ENCODE results near the gene FTCD. TPM values are rescaled to one million over a fixed set of nuclear protein-coding genes. Genes with fewer than 3 reads are reported as not detected.
"Not testable (repeated sequence)": the region's sequence is repeated elsewhere in the genome, so short reads cannot be mapped to it uniquely, and the experiment has no call there.

Gene FTCD
- total RNA-seq, 2 donors from 2014 or later, result 0.24 TPM; not detected in 1

DNA sequence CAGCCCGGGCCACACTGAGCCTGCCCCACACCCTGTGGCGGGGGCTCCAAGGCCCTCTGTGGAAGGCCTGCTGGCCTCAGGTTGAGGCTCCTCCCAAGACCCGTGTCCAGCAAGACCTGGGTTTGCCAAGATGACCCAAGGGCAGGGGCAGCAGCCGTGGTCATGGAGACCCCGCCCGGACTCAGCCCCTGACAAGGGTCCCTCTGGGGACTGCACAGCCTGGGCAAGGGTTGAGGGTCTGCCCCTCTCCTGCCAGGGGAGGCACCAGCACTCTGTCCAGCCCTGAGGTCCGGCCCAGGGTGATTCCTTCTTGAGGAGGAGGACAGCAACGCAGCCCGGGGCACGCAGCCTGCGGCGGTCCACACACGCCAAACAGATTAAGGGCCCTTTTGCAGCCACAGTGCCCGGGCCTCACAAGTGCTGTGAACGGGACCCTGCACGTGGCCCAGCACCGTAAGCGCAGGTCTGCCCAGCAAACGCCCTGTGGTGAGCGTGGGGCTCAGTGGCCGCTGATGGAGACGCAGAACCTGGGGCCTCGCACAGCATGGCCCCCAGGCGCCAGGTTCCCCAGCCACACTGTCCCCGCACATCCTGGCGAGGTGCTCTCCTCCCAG is 25.5 kb upstream of the FTCD start:
- no peaks in the 10 kb centered on the region for H3K36me3 ChIP-seq
- no peaks in the 10 kb centered on the region for H3K27me3 ChIP-seq
- H3K27ac ChIP-seq, result no peak overlapping the region
- no peak overlapping the region for H3K4me3 ChIP-seq
- H3K9me3 ChIP-seq, result no peaks in the 10 kb centered on the region
- peak; percentile 53 for DNase-seq (ENCODE audit: low spot score)
- TF ChIP-seq, protein P1, sequence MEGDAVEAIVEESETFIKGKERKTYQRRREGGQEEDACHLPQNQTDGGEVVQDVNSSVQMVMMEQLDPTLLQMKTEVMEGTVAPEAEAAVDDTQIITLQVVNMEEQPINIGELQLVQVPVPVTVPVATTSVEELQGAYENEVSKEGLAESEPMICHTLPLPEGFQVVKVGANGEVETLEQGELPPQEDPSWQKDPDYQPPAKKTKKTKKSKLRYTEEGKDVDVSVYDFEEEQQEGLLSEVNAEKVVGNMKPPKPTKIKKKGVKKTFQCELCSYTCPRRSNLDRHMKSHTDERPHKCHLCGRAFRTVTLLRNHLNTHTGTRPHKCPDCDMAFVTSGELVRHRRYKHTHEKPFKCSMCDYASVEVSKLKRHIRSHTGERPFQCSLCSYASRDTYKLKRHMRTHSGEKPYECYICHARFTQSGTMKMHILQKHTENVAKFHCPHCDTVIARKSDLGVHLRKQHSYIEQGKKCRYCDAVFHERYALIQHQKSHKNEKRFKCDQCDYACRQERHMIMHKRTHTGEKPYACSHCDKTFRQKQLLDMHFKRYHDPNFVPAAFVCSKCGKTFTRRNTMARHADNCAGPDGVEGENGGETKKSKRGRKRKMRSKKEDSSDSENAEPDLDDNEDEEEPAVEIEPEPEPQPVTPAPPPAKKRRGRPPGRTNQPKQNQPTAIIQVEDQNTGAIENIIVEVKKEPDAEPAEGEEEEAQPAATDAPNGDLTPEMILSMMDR (IDR thresholded peaks at IDR 0.05), result no peak
- peaks cover 0 to 13% of the 10 kb centered on the region in 2 donors for H3K4me1 ChIP-seq

DNA sequence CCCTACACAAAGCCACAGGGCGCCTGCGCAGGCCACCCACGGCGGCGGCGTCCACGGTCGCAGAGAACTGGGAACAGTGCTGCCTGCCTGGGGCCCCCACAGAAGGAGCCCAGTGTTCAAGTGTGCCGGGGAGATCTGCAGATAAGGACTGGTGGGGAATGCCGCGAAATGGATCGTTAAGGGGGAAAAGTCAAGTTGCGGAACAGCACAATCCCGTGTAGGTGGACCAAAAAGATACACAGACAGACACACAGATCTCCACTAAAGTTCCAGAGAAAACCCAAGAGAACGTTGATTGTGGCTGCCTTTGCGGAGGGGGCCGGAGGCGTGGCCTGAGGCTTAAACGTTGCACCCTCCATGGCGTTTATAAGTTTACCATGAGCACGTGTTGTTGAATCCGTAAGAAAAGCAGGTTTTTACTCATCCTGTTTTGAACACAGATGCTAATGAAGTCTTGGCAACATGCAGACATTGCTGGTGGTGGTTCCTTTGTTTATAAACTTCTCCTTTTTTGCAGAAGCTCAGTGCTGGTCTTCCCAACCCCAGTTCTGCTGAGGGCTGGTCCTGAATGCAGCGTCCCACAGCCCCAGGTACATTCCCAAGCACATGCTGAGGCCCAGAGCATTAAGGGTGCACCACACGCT is 24.8 kb upstream of the FTCD start:
- DNase-seq (ENCODE audit: low spot score), result peak; percentile 16
- Histone ChIP-seq H3K27ac (no peak overlapping the region), H3K36me3 (no peaks in the 10 kb centered on the region), H3K27me3 (no peaks in the 10 kb centered on the region), H3K4me3 (no peak overlapping the region), H3K9me3 (no peaks in the 10 kb centered on the region), H3K4me1 (peaks cover 0 to 6% of the 10 kb centered on the region in 2 donors)
- TF ChIP-seq, protein P1 (IDR thresholded peaks at IDR 0.05), result no peak

DNA sequence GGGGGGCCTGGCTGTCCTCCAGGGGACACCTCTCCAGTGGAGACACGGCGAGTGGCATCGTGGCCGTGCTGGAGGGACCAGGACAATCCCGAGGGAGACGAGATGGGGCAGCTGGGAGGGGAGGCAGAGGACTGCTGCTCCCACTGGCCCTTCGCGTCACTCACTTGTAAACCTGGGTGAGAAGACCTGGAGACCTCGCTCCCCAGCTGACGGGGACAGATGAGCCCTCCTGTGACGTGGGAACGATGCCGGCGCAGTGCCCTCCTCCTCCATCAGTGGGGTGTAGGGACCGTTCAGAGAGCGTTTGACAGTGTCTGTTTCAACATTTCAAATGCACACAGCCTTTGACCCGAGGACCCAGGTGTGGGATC is 24.3 kb upstream of the FTCD start:
- peak; percentile 46 for DNase-seq (ENCODE audit: low spot score)
- Histone ChIP-seq H3K36me3 (no peaks in the 10 kb centered on the region), H3K4me3 (no peak overlapping the region), H3K9me3 (no peaks in the 10 kb centered on the region), H3K27ac (no peak overlapping the region), H3K27me3 (no peaks in the 10 kb centered on the region), H3K4me1 (peaks cover 0 to 4% of the 10 kb centered on the region in 2 donors)
- TF ChIP-seq, protein P1 (IDR thresholded peaks at IDR 0.05), result no peak

DNA sequence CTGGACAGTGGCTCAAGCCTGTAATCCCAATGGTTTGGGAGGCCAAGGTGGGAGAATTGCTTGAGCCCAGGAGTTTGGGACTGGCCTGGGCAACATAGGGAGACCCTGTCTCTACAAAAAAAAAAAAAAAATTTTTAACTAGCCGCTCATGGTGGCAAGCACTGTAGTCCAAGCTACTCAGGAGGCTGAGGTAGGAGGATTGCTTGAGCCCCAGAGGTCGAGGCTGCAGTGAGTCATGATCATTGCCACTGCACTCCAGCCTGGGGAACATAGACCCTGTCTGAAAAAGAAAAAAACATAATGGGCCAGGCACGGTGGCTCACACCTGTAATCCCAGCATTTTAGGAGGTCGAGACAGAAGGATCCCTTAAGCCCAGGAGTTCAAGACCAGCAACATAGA is 23.6 kb upstream of the FTCD start:
- no peaks in the 10 kb centered on the region for H3K27me3 ChIP-seq
- no peaks in the 10 kb centered on the region for H3K9me3 ChIP-seq
- peak; percentile 11 for DNase-seq (ENCODE audit: low spot score)
- no peaks in the 10 kb centered on the region for H3K36me3 ChIP-seq
- H3K4me3 ChIP-seq, result no peak overlapping the region
- peaks cover 0 to 3% of the 10 kb centered on the region in 2 donors for H3K4me1 ChIP-seq
- no peak overlapping the region for H3K27ac ChIP-seq
- TF ChIP-seq, protein P1 (IDR thresholded peaks at IDR 0.05), result no peak

DNA sequence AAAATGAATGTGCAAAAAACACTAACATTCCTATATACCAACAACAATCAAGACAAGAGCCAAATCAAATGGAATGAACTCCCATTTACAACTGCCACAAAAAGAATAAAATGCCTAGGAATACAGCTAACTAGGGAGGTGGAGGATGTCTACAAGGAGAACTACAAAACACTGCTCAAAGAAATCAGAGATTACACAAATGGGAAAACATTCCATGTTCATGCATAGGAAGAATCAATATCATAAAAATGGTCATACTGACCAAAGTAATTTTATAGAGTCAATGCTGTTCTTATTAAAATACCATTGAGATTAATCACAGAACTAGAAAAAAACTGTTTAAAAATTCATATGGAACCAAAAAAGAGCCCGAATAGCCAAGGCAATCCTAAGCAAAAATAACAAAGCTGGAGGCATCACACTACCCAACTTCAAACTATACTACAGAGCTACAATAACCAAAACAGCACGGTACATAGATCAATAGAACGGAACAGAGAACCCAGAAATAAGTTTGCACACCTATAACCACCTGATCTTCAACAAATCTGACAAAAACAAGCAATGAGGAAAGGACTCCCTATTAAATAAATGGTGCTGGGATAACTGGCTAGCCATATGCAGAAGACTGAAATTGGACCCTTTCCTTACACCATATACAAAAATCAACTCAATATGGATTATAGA is 21.2 kb upstream of the FTCD start:
- not testable (repeated sequence) for DNase-seq (ENCODE audit: low spot score); H3K36me3 ChIP-seq

DNA sequence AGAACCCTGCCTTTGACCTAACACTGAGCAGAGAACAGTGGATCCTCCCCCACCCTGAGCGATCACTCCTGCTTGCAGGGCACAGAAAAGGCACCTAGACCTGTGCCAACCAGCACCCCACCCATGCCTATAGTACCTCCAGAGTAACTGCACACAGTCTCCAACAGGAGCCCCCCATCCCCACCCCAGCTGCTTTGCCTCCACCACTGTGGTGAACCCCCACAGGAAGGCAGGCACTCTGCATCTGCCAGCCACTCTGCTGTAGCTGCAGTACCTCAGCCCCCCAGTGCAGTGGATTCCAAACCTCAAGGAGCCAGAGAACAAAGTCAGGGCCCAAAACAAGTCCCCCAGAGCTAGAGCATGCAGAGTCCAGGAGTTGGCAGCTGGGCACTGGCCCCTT is 18.2 kb upstream of the FTCD start:
- Histone ChIP-seq H3K4me1 (no peaks in the 10 kb centered on the region), H3K36me3 (no peaks in the 10 kb centered on the region), H3K27me3 (no peaks in the 10 kb centered on the region), H3K9me3 (no peaks in the 10 kb centered on the region), H3K4me3 (no peak overlapping the region), H3K27ac (no peak overlapping the region)
- peak; percentile 18 for DNase-seq (ENCODE audit: low spot score)
- TF ChIP-seq, protein P1 (IDR thresholded peaks at IDR 0.05), result no peak

More for the DNA sequence above, 21.2 kb upstream of the FTCD start:
- not testable (repeated sequence) for H3K27me3 ChIP-seq, H3K9me3 ChIP-seq, H3K4me3 ChIP-seq, H3K27ac ChIP-seq, H3K4me1 ChIP-seq

All from right atrium auricular region (tissue), 2 donors.